ENCODE data around the gene PDE4C. TPM values are rescaled to one million over a fixed set of nuclear protein-coding genes. Genes with fewer than 3 reads are reported as not detected.

The PDE4C gene
- total RNA-seq, 1 donor from 2014 or later = 7.6 TPM

DNA sequence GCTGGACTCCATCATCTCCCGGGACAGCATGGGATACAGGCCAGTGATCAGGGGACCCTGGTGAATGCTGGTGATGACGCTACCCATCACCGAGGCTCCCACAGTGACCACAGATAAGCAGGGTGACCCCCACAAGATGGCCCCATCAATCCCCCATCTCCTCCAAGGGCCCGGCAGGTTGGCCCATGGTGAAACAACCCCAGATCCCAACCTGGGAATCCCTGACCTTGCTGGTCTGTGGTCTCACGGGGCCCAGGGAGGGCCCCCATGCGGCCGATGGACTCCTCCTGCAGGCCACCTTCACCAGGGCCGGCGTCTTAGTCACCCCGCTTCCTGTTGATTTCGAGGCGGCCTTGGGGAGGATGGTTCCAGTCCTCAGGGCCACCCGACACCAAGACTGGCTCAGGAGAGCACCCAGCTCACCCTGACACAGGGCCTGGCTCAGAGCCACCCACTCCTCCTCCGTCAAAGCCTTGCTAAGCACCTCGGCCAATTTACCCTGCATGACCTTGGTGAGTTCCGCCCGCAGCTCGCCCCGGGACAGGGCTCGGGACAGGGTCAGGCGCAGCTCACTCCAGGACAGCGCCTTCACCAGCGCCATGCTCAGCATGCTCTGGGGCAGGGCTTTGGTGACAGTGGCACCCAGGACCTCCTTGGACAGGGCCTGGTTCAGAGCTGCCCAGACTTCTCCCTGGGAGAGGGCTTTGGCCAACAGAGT is 38.1 kb upstream of the PDE4C start:
- TF ChIP-seq, protein P1, sequence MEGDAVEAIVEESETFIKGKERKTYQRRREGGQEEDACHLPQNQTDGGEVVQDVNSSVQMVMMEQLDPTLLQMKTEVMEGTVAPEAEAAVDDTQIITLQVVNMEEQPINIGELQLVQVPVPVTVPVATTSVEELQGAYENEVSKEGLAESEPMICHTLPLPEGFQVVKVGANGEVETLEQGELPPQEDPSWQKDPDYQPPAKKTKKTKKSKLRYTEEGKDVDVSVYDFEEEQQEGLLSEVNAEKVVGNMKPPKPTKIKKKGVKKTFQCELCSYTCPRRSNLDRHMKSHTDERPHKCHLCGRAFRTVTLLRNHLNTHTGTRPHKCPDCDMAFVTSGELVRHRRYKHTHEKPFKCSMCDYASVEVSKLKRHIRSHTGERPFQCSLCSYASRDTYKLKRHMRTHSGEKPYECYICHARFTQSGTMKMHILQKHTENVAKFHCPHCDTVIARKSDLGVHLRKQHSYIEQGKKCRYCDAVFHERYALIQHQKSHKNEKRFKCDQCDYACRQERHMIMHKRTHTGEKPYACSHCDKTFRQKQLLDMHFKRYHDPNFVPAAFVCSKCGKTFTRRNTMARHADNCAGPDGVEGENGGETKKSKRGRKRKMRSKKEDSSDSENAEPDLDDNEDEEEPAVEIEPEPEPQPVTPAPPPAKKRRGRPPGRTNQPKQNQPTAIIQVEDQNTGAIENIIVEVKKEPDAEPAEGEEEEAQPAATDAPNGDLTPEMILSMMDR (IDR thresholded peaks at IDR 0.05) = no peak
- Histone ChIP-seq H3K4me3 (no peak overlapping the region), H3K4me1 (no peaks in the 10 kb centered on the region), H3K27me3 (no peaks in the 10 kb centered on the region), H3K27ac (no peak overlapping the region), H3K9me3 (no peaks in the 10 kb centered on the region), H3K36me3 (peaks cover 18% of the 10 kb centered on the region)
- intact Hi-C loops (cut with DNase I) = no loop called here
- ATAC-seq = no peak
- DNase-seq = no peak

DNA sequence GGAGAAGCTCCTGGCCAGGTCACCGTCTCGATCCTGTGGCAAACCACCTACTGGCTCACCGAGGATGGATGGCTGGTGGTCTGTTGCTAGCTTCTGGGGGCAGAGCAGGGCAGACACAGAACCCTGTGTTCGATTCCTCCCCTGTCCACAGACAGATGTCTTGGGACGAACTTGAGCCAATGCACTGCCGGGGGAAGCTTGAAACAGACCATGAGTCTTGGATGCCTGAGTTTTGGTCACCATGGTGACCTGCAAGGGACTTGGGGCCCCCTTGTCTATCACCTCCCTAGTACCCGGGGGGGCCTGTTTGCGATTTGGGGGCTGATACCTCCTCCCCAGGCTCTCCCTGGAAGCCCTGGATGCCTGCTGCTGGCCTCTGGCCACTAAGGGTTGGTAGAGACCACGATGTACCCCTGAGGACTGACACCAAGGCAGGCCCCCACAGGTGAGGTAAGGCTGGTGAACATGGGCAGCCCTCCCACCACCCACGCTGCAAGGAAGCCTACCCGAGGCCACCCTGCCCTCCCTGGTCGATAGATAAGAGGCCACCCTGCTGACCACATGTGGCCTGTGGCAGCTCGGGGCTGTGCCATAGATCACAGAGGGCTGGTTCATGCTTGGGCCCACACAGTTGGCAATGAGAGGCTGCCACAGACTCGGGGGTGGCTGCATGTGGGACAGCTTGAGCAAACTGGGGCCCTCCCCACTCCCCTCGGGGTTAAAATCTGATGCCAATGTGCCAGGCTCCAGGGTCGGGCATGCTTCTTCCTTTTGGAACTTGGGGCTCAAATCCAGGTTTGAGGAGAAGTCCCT is 37.3 kb upstream of the PDE4C start:
- Histone ChIP-seq H3K27me3 (no peaks in the 10 kb centered on the region), H3K4me3 (no peak overlapping the region), H3K36me3 (peaks cover 18% of the 10 kb centered on the region), H3K27ac (no peak overlapping the region), H3K4me1 (no peaks in the 10 kb centered on the region), H3K9me3 (no peaks in the 10 kb centered on the region)
- ATAC-seq (no peak), DNase-seq (no peak)
- intact Hi-C loops (cut with DNase I) = no loop called here
- TF ChIP-seq, protein P1 (IDR thresholded peaks at IDR 0.05) = no peak

DNA sequence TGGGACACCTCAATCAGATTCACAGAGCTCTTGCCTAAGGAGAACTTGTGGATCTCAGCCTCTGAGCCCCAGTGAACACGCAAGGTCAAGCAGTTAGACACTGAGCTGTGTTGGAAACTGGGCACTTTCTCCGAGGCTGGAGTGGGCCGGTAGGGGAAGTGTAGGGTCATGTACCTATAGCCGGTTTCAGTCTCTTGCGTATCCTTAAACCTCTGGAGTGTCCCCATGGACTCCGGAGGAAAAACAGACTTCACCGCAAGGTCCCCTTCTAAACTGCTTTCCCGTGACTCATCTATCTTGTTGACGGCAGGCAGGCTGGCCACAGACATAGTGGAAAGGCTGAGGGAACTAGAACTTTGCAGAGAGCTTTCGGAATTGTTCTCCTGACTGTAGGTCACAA is 36.7 kb upstream of the PDE4C start:
- DNase-seq (no peak), ATAC-seq (no peak)
- TF ChIP-seq, protein P1 (IDR thresholded peaks at IDR 0.05) = no peak
- Histone ChIP-seq H3K4me3 (no peak overlapping the region), H3K36me3 (peaks cover 18% of the 10 kb centered on the region), H3K27ac (no peak overlapping the region), H3K9me3 (no peaks in the 10 kb centered on the region), H3K4me1 (no peaks in the 10 kb centered on the region), H3K27me3 (no peaks in the 10 kb centered on the region)
- intact Hi-C loops (cut with DNase I) = no loop called here

DNA sequence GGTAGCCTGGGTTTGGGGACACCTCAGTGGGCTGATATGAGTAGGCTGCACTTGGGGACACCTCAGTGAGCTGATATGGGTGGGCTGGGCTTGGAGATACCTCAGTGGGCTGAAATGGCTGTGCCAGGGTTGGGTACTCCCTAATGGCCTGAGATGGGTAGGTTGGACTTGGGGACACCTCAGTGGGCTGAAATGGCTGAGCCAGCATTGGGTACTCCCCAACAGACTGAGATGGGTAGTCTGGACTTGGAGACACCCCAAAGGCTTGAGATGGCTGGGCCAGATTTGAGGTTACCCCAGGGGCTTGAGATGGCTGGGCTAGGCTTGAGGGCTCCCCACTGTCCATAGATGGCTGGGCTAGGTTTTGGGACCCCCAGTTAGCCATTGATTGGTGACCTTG is 35.9 kb upstream of the PDE4C start:
- ATAC-seq (no peak), DNase-seq (no peak)
- intact Hi-C loops (cut with DNase I) = no loop called here
- no peak overlapping the region for H3K27ac ChIP-seq
- H3K4me3 ChIP-seq = no peak overlapping the region
- H3K9me3 ChIP-seq = no peaks in the 10 kb centered on the region
- no peaks in the 10 kb centered on the region for H3K27me3 ChIP-seq
- H3K4me1 ChIP-seq = no peaks in the 10 kb centered on the region
- TF ChIP-seq, protein P1 (IDR thresholded peaks at IDR 0.05) = no peak
- peaks cover 15% of the 10 kb centered on the region for H3K36me3 ChIP-seq

DNA sequence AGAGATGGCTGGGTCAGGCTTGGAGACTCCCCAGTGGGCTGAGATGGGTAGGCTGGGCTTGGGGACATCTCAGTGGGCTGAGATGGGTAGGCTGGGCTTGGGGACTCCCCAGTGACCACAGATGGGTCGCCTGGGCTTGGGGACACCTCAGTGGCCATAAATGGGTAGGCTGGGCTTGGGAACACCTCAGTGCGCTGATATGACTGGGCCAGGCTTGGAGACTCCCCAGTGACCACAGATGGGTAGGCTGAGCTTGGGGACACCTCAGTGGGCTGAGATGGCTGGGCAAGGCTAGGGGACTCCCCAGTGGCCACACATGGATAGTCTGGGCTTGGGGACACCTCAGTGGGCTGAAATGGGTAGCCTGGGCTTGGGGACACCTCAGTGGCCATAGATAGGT is 35.2 kb upstream of the PDE4C start:
- no peak for ATAC-seq
- Histone ChIP-seq H3K36me3 (peaks cover 9% of the 10 kb centered on the region), H3K27ac (no peak overlapping the region), H3K4me1 (no peaks in the 10 kb centered on the region), H3K27me3 (no peaks in the 10 kb centered on the region), H3K9me3 (no peaks in the 10 kb centered on the region), H3K4me3 (no peak overlapping the region)
- TF ChIP-seq, protein P1 (IDR thresholded peaks at IDR 0.05) = no peak
- DNase-seq = no peak
- intact Hi-C loops (cut with DNase I) = no loop called here

Measured in upper lobe of right lung (tissue), 1 donor.